ENCODE measurements around the gene ALOX5.

DNA sequence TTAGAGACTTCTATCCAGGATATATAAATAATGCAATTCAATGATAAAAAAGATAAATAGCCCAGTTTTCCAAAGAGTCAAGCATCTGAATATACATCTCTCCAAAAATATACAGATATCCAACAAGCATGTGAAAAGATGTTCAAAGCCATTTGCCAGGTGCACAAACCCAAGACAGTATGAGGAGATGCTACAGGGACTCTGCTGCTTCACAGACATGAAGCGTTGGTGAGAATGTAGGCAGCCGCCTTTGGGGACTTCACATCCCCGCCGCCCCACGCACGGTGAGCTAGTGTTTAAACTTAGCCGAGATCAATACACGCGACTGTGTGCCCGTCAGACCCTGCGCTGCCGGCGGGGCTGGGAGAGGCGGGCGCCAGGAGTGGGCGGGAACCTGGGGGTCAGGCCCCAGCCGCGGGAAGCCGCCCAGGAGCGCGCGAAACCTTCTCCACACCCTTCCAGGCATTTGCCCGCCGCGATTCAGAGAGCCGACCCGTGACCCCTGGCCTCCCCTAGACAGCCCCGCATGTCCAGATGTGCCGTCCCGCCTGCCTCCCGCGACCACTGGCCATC is 927 bp upstream of the ALOX5 start:
- TF ChIP-seq POLR2A (IDR thresholded peaks at IDR 0.05; ENCODE audit: low read depth, low read length) (no peak), POLR2AphosphoS5 (IDR thresholded peaks at IDR 0.05; ENCODE audit: low read depth, low read length) (peak; percentile 11; the same call in 1 of the 2 replicates)
